ENCODE measurements around the gene HOXB1. TPM values are rescaled to one million over a fixed set of nuclear protein-coding genes. Genes with fewer than 3 reads are reported as not detected.

The HOXB1 gene
- total and polyA plus RNA-seq, 2 of the 13 experiments (the other 11 are each of a cell fraction or from before 2014, with no cell fraction given), result not detected

GRCh38 chr17:48530208-48530886, 464 bp downstream of the HOXB1 start:
- 52% methylated on average over 26 of the region's 37 CpGs for WGBS (ENCODE audit: low lambda C conversion rate)
- H3K9ac ChIP-seq (ENCODE audit: insufficient read depth, low read depth, low read length), result no peak overlapping the region
- no TSS peak for BruUV-seq (replicated peaks)
- DNase-seq (ENCODE audit: low spot score), result no peak
- no peak for FAIRE-seq
- H2AFZ ChIP-seq (ENCODE audit: low read length), result no peak overlapping the region
- no peaks in the 10 kb centered on the region for H3K36me3 ChIP-seq (replicated peaks in 1 of 2; ENCODE audit: control insufficient read depth in 1 of 2, insufficient read depth in 2 of 2, low read length in 2 of 2)
- no peak overlapping the region for H3K4me3 ChIP-seq (replicated peaks in 1 of 3; ENCODE audit: insufficient read depth in 1 of 3, low read depth in 2 of 3, low read length in 3 of 3)
- H3K79me2 ChIP-seq (ENCODE audit: insufficient read depth, low read length), result no peaks in the 10 kb centered on the region
- no peak; the same call in 2 of the 3 replicates for ATAC-seq
- intact Hi-C loops (cut with micrococcal nuclease; ENCODE audit: unreplicated experiment), result no loop called here
- H3K4me2 ChIP-seq (ENCODE audit: low read depth, low read length), result no peak overlapping the region
- H3K4me1 ChIP-seq (ENCODE audit: insufficient read depth, low read length), result no peaks in the 10 kb centered on the region
- TF ChIP-seq ELF4 (CRISPR knock-in tag; IDR thresholded peaks at IDR 0.05; ENCODE audit: borderline replicate concordance) (no peak), ZNF33A (CRISPR knock-in tag; IDR thresholded peaks at IDR 0.05; ENCODE audit: borderline replicate concordance) (no peak), ZNF577 (CRISPR knock-in tag; IDR thresholded peaks at IDR 0.05; ENCODE audit: borderline replicate concordance, low read depth) (no peak), ZSCAN12 (CRISPR knock-in tag; IDR thresholded peaks at IDR 0.05) (no peak), ZNF770 (CRISPR knock-in tag; IDR thresholded peaks at IDR 0.05) (no peak), ZFP90 (CRISPR knock-in tag; IDR thresholded peaks at IDR 0.05; ENCODE audit: borderline replicate concordance) (no peak)
- in situ Hi-C loops (cut with HindIII; ENCODE audit: extremely low pct_ligation_motif_present, low pct_unique_long_range_greater_than_20kb), result no loop called here
- peaks cover 6 to 69% of the 10 kb centered on the region in 2 experiments for H3K27me3 ChIP-seq (ENCODE audit: control insufficient read depth in 1 of 2, insufficient read depth in 2 of 2, low read length in 2 of 2)
- ChIA-PET CTCF (ENCODE audit: low intra/inter-chr PET ratio, low total read pairs) (no interaction called here), POLR2A (no interaction called here)
- H3K9me3 ChIP-seq (ENCODE audit: low read length), result no peaks in the 10 kb centered on the region
- no peak overlapping the region for H3K27ac ChIP-seq (ENCODE audit: extremely low read length, insufficient read depth, low read length)
- H4K20me1 ChIP-seq (ENCODE audit: insufficient read depth, low read length), result no peaks in the 10 kb centered on the region
